Stomach (tissue), 9 donors: Measurements from ENCODE around the gene YPEL2. TPM values are rescaled to one million over a fixed set of nuclear protein-coding genes. Genes with fewer than 3 reads are reported as not detected.
A peak's percentile ranks its signal among the peaks of the same experiment; 100 is the strongest.

Source experiments
- DNase-seq, 2 donors: peaks; one replicate each; pipeline versions ENCODE4 v3.0.0 to v3.0.0-alpha.2; 2013 to 2019
- H3K27ac ChIP-seq, 5 donors: fragments of 200-600 bp in 4 of 5; sonication (generic) in 4 of 5; one replicate each; pipeline ENCODE4 v1.5.1; 2013 to 2019; ENCODE audit warnings: mild to moderate bottlenecking in 1 of 5, moderate library complexity in 1 of 5
- H3K27me3 ChIP-seq, 3 donors: fragments of 200-600 bp; sonication (generic); one replicate each; pipeline ENCODE4 v1.5.1; 2017 to 2019; ENCODE audit warnings: mixed run types in 1 of 3
- H3K36me3 ChIP-seq, 4 donors: fragments of 200-600 bp; sonication (generic); 1 replicate in 3 of 4; 2 replicates in 1 of 4; pipeline ENCODE4 v1.5.1; 2016 to 2019
- H3K4me1 ChIP-seq, 4 donors: fragments of 200-600 bp; sonication (generic); one replicate each; pipeline ENCODE4 v1.5.1; 2016 to 2019
- H3K4me3 ChIP-seq, 4 donors: fragments of 200-600 bp; sonication (generic) in 3 of 4; one replicate each; pipeline ENCODE4 v1.5.1; 2016 to 2019; ENCODE audit warnings: mild to moderate bottlenecking in 1 of 4
- H3K9me3 ChIP-seq, 4 donors: fragments of 200-600 bp; sonication (generic); one replicate each; pipeline ENCODE4 v1.5.1; 2016 to 2019
- CTCF ChIP-seq, 7 experiments: fragments of 450-650 bp in 4 of 7; fragments of 200-600 bp in 3 of 7; sonication (generic) in 3 of 7; IDR thresholded peaks; one replicate each; pipeline ENCODE4 v1.5.1; 2016 to 2019; ENCODE audit warnings: antibody characterized with exemption in 7 of 7, control low read depth in 2 of 7, mild to moderate bottlenecking in 1 of 7
- EP300 ChIP-seq: sonication (generic); formaldehyde crosslinking; IDR thresholded peaks from one replicate; pipeline ENCODE4 v1.6.1; 2017; ENCODE audit warnings: antibody characterized with exemption
- POLR2A ChIP-seq, 4 donors: fragments of 450-650 bp; IDR thresholded peaks; one replicate each; pipeline ENCODE4 v1.6.1; 2016; ENCODE audit warnings: antibody characterized with exemption in 4 of 4, control low read depth in 2 of 4, mild to moderate bottlenecking in 1 of 4, moderate library complexity in 1 of 4
- POLR2AphosphoS5 ChIP-seq, 3 donors: sonication (generic); formaldehyde crosslinking; IDR thresholded peaks; one replicate each; pipeline ENCODE4 v1.6.1; 2016; ENCODE audit warnings: antibody characterized with exemption in 3 of 3
- WGBS, 5 donors: extraction: QIAGEN DNeasy Blood & Tissue Kit in 3 of 5; methylation state at CpG; one replicate each; pipeline versions ENCODE4 v1.1.5 to v1.1.7; 2013 to 2018; 5-methylcytosine and 5-hydroxymethylcytosine counted together
- intact Hi-C: fragments of 100-400 bp; cut with DNase I; formaldehyde crosslinking; loops from one replicate; pipeline ENCODE4 v1.15.1; 2023; ENCODE audit warnings: low total_unique reads
- polyA plus RNA-seq, 3 donors: library from polyadenylated mRNA; stranded (reverse); fragments of 200-250 nt; gene quantifications; one replicate each; pipeline ENCODE4 v1.2.3, GENCODE V29; 2013
- total RNA-seq, 5 donors: library from RNA; depleted of rRNA; stranded (reverse); fragments of >200 nt; gene quantifications; one replicate each; pipeline versions ENCODE4 v1.1.0 to v1.2.3, GENCODE V29; 2014 to 2016
- donor health status: healthy with polysubstance abuse.
- donor health status: Bipolar disorder and iron deficiency.
- donor health status: healthy.

The YPEL2 gene
- total and polyA plus RNA-seq, 8 donors = 4.4 to 60.8 (median 24.7) TPM

GRCh38 chr17:59332749-59333377 lies 1.4 kb downstream of the YPEL2 start:
- H3K36me3 ChIP-seq = no peaks in the 10 kb centered on the region
- no peak for TF ChIP-seq POLR2A (IDR thresholded peaks at IDR 0.05)
- peak in 2 of 3 donors; percentile 19 to 66 for TF ChIP-seq POLR2AphosphoS5 (IDR thresholded peaks at IDR 0.05)
- WGBS, 5 donors = 9 to 20% (median 11%) methylated on average over 14 of the region's 14 CpGs
- H3K27ac ChIP-seq = peak overlapping the region; percentile 89 to 99 (median 96)
- H3K4me3 ChIP-seq = peak overlapping the region; percentile 90 to 100 (median 96)
- peaks cover 57 to 82% (median 71%) of the 10 kb centered on the region in 4 donors for H3K4me1 ChIP-seq
- peak; percentile 33 to 56 for DNase-seq
- no peaks in the 10 kb centered on the region for H3K27me3 ChIP-seq
- intact Hi-C loops = no loop called here
- H3K9me3 ChIP-seq = no peaks in the 10 kb centered on the region

- Histone ChIP-seq H3K9me3 (no peaks in the 10 kb centered on the region), H3K27ac (peak overlapping the region in 3 of 5 donors; percentile 94 to 99 (median 96)), H3K4me1 (peaks cover 57 to 84% (median 72%) of the 10 kb centered on the region in 4 donors), H3K27me3 (no peaks in the 10 kb centered on the region), H3K4me3 (peak overlapping the region in 3 of 4 donors; percentile 90 to 96 (median 96)), H3K36me3 (no peaks in the 10 kb centered on the region)
- TF ChIP-seq POLR2A (IDR thresholded peaks at IDR 0.05) (no peak), CTCF (IDR thresholded peaks at IDR 0.05) (no peak), POLR2AphosphoS5 (IDR thresholded peaks at IDR 0.05) (no peak), EP300 (no peak)
- WGBS, 5 donors = 72 to 91% (median 76%) methylated on average over 2 of the region's 2 CpGs
- DNase-seq = no peak
- intact Hi-C loops = no loop called here
Measured at GRCh38 chr17:59333836-59334235, 2.4 kb downstream of the YPEL2 start.

- DNase-seq = no peak
- H3K4me1 ChIP-seq = peaks cover 46 to 82% (median 63%) of the 10 kb centered on the region in 4 donors
- peak overlapping the region; percentile 1 to 96 (median 52) for H3K27ac ChIP-seq
- WGBS, 5 donors = 65 to 76% (median 72%) methylated on average over 10 of the region's 10 CpGs
- no peak for TF ChIP-seq EP300
- no peak for TF ChIP-seq POLR2A (IDR thresholded peaks at IDR 0.05)
- TF ChIP-seq CTCF (IDR thresholded peaks at IDR 0.05) = no peak
- TF ChIP-seq POLR2AphosphoS5 (IDR thresholded peaks at IDR 0.05) = no peak
- H3K27me3 ChIP-seq = no peaks in the 10 kb centered on the region
- H3K9me3 ChIP-seq = no peaks in the 10 kb centered on the region
- H3K4me3 ChIP-seq = no peak overlapping the region
- intact Hi-C loops = no loop called here
- no peaks in the 10 kb centered on the region for H3K36me3 ChIP-seq
Measured at GRCh38 chr17:59335685-59336084, 4.2 kb downstream of the YPEL2 start.

DNA sequence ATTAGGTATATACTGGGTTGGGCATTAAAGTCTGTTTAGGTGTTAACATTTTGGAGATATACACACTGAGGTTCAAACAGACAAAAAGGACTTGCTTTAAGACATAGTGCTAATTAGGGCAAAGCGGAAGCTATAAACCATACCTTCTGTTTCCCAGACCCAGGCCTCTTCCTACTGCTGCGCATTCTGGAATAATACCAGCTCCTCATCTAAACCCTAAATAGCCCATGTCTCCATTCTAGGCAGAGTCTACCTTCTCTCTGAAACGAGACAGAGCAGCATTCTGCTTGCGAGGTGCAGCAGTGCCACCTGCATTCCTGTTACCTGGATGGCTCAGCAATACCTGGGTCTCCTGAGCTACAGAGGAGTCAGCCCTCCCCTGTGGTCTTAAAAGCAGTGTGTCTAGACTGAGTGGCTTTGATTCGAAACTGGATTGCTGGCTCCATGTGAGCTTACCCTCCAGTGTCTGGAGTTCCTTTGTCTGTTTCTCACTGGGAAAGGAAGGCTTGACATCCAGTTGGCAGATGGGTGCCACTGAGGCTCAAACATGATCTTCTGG lies 6.4 kb downstream of the YPEL2 start:
- Histone ChIP-seq H3K4me1 (peaks cover 56 to 95% (median 76%) of the 10 kb centered on the region in 4 donors), H3K4me3 (no peak overlapping the region), H3K27me3 (no peaks in the 10 kb centered on the region), H3K36me3 (no peaks in the 10 kb centered on the region), H3K27ac (peak overlapping the region in 1 of 5 donors; percentile 2), H3K9me3 (no peaks in the 10 kb centered on the region)
- no peak for DNase-seq
- TF ChIP-seq POLR2A (IDR thresholded peaks at IDR 0.05) (no peak), POLR2AphosphoS5 (IDR thresholded peaks at IDR 0.05) (no peak), CTCF (IDR thresholded peaks at IDR 0.05) (no peak), EP300 (no peak)
- intact Hi-C loops = no loop called here
- WGBS, 5 donors = 73 to 86% (median 82%) methylated on average over 5 of the region's 5 CpGs

DNA sequence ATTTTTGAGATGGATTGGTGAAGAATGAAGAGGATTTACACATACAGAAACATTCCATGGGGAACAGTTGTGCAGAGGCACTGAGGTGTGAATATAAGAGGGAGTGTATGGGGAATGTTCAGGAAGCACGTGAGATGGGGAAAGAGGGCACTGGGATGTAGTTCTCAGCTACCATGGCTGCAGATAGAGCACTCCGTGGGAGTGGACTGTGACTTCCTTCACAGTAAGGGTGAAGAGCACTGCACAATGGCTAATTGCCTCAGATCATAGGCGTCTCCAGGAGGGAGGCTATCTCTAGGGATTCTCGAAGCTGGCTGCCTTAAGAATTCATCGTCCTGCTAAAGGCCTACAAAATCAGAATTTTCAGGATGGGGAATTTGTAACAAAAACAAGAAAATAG lies 7.0 kb downstream of the YPEL2 start:
- Histone ChIP-seq H3K9me3 (no peaks in the 10 kb centered on the region), H3K4me3 (no peak overlapping the region), H3K27me3 (no peaks in the 10 kb centered on the region), H3K4me1 (peaks cover 55 to 95% (median 75%) of the 10 kb centered on the region in 4 donors), H3K27ac (no peak overlapping the region), H3K36me3 (no peaks in the 10 kb centered on the region)
- TF ChIP-seq POLR2A (IDR thresholded peaks at IDR 0.05) = no peak
- no peak for TF ChIP-seq EP300
- no peak for TF ChIP-seq POLR2AphosphoS5 (IDR thresholded peaks at IDR 0.05)
- TF ChIP-seq CTCF (IDR thresholded peaks at IDR 0.05) = no peak
- DNase-seq = no peak
- intact Hi-C loops = no loop called here
- WGBS, 5 donors = 74 to 86% (median 85%) methylated on average over 5 of the region's 5 CpGs
